Measurements from ENCODE around the gene RAD51AP2.

RAD51AP2 gene

DNA sequence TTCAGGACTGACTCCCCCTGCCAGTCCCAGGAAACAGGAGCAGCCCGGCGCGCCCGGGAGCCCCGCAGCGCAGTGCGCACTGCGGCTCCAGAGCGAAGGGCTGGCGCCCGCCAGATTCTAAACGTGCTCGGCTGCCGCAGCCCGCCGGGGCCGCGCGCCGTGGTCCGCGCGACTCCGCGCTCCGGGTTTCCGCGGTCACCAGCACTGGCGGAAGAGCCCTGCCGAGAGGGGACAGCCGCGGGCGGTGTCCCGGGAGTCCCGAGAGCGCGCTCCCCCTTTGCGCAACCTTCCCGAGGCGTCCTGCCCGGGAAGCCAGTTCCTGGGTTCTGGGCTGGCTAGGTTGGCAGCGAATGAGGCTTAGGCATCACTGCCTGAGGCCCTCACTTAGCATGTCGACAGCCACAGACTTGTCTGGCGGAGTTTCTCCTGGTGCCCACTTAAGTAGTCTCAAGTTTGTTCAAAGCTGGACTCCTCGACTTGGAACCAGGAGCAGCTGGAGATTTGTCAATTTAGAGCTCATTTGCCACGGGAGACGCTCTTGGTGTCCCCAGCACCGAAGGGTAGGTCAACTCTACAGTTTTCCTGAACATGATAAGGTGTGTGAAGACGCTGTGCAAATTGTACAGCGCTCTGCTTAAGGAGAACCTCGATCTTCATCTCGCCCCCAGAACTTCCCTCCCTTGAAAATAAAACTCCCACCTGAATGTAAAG is 20.8 kb upstream of the RAD51AP2 start:
- peak; percentile 76 for ATAC-seq
- TF ChIP-seq OSR1 (CRISPR knock-in tag; IDR thresholded peaks at IDR 0.05) (no peak), ZNF565 (CRISPR knock-in tag; conservative IDR thresholded peaks at IDR 0.05; ENCODE audit: low read depth) (no peak), TOX (CRISPR knock-in tag; IDR thresholded peaks at IDR 0.05; ENCODE audit: borderline replicate concordance) (no peak), ISL1 (CRISPR knock-in tag; IDR thresholded peaks at IDR 0.05) (no peak), ZFP30 (CRISPR knock-in tag; IDR thresholded peaks at IDR 0.05) (0 out of 2 replicates have a peak, but pooled peaks have one; percentile 29), PPARA (CRISPR knock-in tag; IDR thresholded peaks at IDR 0.05; ENCODE audit: borderline replicate concordance) (no peak), ESRRG (CRISPR knock-in tag; IDR thresholded peaks at IDR 0.05) (0 out of 2 replicates have a peak, but pooled peaks have one; percentile 26), RARB (CRISPR knock-in tag; IDR thresholded peaks at IDR 0.05) (no peak), ZNF8 (CRISPR knock-in tag; IDR thresholded peaks at IDR 0.05) (no peak; the same call in 1 of the 2 replicates), ZNF70 (CRISPR knock-in tag; IDR thresholded peaks at IDR 0.05) (no peak), ZC3H10 (CRISPR knock-in tag; IDR thresholded peaks at IDR 0.05) (no peak), GLIS3 (CRISPR knock-in tag; IDR thresholded peaks at IDR 0.05) (0 out of 2 replicates have a peak, but pooled peaks have one; percentile 42), SNAI2 (CRISPR knock-in tag; IDR thresholded peaks at IDR 0.05) (no peak), TCF4 (CRISPR knock-in tag; IDR thresholded peaks at IDR 0.05; ENCODE audit: borderline replicate concordance) (no peak), ARNTL (CRISPR knock-in tag; IDR thresholded peaks at IDR 0.05; ENCODE audit: borderline replicate concordance, low read depth) (no peak), CSDC2 (CRISPR knock-in tag; IDR thresholded peaks at IDR 0.05) (0 out of 2 replicates have a peak, but pooled peaks have one; percentile 46), BACH2 (CRISPR knock-in tag; IDR thresholded peaks at IDR 0.05; ENCODE audit: borderline replicate concordance) (no peak), ZFP3 (CRISPR knock-in tag; IDR thresholded peaks at IDR 0.05) (peak; percentile 98)
- TF ChIP-seq, protein P1, sequence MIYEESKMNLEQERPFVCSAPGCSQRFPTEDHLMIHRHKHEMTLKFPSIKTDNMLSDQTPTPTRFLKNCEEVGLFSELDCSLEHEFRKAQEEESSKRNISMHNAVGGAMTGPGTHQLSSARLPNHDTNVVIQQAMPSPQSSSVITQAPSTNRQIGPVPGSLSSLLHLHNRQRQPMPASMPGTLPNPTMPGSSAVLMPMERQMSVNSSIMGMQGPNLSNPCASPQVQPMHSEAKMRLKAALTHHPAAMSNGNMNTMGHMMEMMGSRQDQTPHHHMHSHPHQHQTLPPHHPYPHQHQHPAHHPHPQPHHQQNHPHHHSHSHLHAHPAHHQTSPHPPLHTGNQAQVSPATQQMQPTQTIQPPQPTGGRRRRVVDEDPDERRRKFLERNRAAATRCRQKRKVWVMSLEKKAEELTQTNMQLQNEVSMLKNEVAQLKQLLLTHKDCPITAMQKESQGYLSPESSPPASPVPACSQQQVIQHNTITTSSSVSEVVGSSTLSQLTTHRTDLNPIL (CRISPR knock-in tag; IDR thresholded peaks at IDR 0.05; ENCODE audit: low read depth) = no peak
- TF ChIP-seq, protein P2, sequence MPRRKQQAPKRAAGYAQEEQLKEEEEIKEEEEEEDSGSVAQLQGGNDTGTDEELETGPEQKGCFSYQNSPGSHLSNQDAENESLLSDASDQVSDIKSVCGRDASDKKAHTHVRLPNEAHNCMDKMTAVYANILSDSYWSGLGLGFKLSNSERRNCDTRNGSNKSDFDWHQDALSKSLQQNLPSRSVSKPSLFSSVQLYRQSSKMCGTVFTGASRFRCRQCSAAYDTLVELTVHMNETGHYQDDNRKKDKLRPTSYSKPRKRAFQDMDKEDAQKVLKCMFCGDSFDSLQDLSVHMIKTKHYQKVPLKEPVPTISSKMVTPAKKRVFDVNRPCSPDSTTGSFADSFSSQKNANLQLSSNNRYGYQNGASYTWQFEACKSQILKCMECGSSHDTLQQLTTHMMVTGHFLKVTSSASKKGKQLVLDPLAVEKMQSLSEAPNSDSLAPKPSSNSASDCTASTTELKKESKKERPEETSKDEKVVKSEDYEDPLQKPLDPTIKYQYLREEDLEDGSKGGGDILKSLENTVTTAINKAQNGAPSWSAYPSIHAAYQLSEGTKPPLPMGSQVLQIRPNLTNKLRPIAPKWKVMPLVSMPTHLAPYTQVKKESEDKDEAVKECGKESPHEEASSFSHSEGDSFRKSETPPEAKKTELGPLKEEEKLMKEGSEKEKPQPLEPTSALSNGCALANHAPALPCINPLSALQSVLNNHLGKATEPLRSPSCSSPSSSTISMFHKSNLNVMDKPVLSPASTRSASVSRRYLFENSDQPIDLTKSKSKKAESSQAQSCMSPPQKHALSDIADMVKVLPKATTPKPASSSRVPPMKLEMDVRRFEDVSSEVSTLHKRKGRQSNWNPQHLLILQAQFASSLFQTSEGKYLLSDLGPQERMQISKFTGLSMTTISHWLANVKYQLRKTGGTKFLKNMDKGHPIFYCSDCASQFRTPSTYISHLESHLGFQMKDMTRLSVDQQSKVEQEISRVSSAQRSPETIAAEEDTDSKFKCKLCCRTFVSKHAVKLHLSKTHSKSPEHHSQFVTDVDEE (CRISPR knock-in tag; IDR thresholded peaks at IDR 0.05) = peak; percentile 72
- TF ChIP-seq, protein P3, sequence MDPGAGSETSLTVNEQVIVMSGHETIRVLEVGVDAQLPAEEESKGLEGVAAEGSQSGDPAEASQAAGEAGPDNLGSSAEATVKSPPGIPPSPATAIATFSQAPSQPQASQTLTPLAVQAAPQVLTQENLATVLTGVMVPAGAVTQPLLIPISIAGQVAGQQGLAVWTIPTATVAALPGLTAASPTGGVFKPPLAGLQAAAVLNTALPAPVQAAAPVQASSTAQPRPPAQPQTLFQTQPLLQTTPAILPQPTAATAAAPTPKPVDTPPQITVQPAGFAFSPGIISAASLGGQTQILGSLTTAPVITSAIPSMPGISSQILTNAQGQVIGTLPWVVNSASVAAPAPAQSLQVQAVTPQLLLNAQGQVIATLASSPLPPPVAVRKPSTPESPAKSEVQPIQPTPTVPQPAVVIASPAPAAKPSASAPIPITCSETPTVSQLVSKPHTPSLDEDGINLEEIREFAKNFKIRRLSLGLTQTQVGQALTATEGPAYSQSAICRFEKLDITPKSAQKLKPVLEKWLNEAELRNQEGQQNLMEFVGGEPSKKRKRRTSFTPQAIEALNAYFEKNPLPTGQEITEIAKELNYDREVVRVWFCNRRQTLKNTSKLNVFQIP (CRISPR knock-in tag; IDR thresholded peaks at IDR 0.05; ENCODE audit: borderline replicate concordance, low read depth) = no peak
- TF ChIP-seq, protein P4, sequence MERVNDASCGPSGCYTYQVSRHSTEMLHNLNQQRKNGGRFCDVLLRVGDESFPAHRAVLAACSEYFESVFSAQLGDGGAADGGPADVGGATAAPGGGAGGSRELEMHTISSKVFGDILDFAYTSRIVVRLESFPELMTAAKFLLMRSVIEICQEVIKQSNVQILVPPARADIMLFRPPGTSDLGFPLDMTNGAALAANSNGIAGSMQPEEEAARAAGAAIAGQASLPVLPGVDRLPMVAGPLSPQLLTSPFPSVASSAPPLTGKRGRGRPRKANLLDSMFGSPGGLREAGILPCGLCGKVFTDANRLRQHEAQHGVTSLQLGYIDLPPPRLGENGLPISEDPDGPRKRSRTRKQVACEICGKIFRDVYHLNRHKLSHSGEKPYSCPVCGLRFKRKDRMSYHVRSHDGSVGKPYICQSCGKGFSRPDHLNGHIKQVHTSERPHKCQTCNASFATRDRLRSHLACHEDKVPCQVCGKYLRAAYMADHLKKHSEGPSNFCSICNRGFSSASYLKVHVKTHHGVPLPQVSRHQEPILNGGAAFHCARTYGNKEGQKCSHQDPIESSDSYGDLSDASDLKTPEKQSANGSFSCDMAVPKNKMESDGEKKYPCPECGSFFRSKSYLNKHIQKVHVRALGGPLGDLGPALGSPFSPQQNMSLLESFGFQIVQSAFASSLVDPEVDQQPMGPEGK (CRISPR knock-in tag; IDR thresholded peaks at IDR 0.05; ENCODE audit: borderline replicate concordance) = no peak
- TF ChIP-seq, protein P5, sequence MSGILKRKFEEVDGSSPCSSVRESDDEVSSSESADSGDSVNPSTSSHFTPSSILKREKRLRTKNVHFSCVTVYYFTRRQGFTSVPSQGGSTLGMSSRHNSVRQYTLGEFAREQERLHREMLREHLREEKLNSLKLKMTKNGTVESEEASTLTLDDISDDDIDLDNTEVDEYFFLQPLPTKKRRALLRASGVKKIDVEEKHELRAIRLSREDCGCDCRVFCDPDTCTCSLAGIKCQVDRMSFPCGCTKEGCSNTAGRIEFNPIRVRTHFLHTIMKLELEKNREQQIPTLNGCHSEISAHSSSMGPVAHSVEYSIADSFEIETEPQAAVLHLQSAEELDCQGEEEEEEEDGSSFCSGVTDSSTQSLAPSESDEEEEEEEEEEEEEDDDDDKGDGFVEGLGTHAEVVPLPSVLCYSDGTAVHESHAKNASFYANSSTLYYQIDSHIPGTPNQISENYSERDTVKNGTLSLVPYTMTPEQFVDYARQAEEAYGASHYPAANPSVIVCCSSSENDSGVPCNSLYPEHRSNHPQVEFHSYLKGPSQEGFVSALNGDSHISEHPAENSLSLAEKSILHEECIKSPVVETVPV (CRISPR knock-in tag; IDR thresholded peaks at IDR 0.05) = no peak
